Activated T-cell treated with anti-CD3 and anti-CD28 coated beads for 1 hour (primary cell): ENCODE measurements around the gene ZNF503.

Experiments used
- DNase-seq: peaks from one replicate; pipeline ENCODE4 v3.0.0-alpha.2; 2020; ENCODE audit warnings: low read depth

The ZNF503 gene

GRCh38 chr10:75406462-75407223 is 5.1 kb upstream of the ZNF503 start:
- no peak for DNase-seq

DNA sequence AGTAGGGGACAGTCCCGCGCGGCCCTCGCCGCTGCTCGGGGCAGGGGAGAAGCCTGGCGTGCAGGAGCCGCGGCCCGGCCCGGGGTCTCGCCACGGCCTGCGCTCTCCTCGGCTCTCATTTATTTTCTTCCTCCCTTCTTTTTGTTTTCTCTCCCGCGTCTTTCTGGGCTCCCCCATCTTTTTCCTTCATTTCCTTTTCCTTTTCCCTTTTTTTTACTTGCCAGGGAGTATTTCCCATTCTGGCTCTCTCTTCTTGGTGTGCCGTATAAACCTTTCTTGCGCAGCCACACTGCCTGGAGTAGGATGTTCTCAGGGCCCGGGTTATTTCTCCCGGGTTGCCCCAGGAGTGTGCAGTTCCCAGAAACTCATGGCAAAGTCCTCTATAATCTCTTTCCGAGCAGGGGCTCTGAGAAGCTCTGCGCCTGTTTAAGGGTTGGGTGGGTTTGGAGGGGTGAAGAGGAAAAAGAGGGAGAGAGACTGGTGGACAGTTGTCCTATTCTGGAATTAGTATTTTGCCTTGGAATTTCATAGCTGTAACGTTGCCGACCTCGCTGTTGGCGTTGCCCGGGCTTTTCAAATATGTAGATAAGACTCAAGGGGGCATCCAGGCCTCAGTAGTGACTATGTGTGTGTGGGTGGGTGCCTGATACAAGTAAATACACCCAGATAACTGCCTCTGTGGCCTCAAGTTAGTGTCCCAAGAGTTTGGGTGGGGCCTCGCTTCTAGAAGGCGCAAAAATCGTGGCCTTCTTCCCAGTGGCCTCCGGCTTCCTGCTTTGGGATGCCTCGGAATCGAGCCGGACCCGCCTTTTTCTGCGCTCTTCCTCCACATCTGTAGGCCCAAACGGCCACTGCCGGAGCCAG is 4.3 kb upstream of the ZNF503 start:
- no peak for DNase-seq

- no peak for DNase-seq
These were observed 3.4 kb upstream of the ZNF503 start for GRCh38 chr10:75404815-75405597.

- no peak for DNase-seq
These were observed 2.6 kb upstream of the ZNF503 start for GRCh38 chr10:75403939-75404814.

DNA sequence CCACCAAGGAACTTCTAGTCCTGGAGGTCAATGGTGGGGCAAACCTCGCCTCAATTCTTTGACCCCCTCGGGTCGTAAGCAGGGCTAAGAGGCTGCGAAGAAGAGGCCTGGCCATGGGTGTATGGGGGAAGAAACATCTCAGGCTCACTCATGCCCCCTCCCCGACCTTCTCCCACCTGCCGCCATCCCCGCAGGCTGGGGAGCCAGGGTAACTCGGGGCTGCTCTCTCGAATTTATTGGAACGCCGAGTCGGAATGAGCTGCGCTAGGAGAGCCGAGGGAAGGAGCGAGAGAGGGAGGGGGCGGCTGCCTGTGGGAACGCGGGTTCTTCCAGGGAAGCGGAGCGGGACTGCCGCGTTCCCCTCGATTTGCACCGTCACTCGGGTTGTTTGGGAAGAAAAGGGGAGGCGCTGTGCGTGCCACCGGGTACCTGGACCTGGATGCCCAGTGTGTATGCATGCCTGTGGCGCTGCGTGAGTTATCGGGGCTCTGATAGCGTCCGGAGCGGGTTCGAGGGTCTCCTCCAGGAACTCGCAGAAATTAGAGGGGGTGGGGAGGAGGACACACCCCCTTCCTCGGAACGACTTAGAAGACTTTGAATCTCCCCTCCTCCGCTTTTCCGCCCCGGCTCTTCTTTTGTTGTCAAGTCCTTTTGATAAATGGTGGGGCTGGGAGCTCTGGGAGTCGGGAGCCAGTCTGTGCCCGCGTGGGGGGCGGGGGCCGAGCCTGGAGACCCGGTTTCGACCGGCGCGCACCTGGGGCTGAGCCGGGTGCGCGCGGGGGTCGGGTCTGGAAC is 1.8 kb upstream of the ZNF503 start:
- DNase-seq: no peak

- DNase-seq: no peak
These were observed 1.1 kb upstream of the ZNF503 start for GRCh38 chr10:75402486-75403143.

GRCh38 chr10:75400771-75401568 is 594 bp downstream of the ZNF503 start:
- no peak for DNase-seq

- no peak for DNase-seq
These were observed 1.3 kb downstream of the ZNF503 start for GRCh38 chr10:75400163-75400770.

DNA sequence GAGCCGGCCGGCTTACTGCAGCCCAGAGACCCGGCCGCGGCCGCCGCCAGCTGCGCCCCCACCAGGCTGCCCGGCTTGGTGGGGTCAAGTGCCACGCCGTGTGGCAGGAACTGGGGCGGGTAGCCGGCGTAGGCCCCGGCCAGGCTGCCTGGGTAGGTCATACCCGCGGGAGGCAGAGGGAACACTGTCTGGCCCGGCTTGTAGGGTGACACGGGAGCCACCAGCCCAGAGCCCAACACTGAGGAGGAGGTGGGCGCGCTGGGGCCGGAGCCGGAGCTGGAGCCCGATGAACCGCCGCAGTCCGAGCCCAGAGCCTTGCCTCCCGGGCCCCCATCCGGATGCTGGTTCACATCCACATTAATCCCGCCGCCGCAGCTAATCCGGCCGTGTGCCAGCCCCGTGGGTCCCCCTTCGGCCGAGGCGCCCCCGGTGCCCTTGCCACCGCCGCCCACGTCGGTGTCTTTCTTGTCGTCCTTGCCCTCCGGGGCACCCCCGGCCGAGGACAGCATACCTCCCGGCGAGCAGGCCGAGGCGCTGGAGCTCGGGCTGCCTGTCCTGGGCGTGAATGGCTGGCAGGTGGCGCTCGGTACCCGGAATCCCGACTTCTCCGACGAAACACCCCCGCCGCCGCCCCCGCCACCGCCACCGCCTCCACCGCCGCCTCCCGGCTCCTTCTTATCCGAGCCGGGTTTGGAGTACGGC is 2.0 kb downstream of the ZNF503 start:
- peak; percentile 24 for DNase-seq

DNA sequence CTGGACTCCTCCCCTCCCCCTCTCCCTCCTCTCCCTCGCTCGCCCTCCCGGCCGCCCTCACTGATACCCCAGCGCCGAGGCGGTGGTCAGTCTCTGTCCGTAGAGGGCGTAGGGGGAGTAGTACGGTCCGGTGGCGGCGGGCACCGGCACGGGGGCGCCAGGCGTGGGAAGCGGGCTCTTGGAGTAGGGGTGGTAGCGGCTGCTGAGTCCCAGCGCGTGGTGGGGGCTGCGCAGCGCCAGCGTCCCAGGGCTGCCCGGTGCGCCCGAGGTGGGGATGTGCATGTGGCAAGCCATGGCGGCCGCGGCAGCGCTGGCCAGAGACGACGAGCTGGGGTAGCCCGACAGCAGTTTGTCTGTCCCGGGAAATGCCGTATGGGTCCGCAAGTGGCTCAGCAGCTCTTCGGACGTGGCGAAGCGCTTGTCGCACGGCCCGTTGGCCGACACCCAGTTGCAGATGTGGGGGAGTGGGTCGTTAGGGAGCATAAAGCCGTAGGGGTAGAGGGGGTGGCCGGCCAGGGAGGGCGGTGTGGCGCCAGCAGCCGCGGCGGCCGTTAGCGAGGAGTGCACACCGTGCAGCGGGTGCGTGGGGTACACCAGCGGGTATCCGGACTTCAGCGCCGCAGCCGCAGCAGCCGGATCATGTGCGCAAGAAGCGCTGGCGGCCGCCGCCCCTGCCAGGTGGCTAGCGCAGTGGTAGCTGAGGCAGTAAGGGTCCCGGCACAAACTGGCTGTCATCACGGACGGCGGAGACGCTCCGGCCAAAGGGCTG is 2.7 kb downstream of the ZNF503 start:
- no peak for DNase-seq

DNA sequence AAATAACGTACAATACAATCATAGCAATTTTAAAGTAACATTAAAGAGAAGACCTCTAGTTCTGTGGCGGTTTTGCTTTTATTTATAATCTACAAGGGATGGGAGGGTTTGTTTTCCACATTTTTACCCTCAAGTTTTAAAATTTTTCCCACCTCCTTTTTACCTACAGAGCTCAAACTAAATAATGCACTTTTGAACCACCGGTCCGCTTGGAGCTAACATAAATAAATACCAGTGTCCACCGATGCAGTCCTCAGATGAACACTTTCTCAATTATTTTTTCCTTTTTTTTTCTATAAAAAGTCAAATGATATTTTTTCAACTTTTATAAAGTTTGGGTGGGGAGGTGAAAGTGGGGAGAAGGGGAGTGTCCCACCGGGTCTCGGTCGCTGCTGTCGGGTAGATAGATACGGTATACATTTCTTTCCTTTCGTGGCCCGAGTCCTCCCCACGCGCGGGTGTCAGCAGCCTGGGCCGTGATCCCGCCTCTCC is 3.3 kb downstream of the ZNF503 start:
- no peak for DNase-seq

GRCh38 chr10:75397496-75398199 is 3.9 kb downstream of the ZNF503 start:
- DNase-seq: no peak

DNA sequence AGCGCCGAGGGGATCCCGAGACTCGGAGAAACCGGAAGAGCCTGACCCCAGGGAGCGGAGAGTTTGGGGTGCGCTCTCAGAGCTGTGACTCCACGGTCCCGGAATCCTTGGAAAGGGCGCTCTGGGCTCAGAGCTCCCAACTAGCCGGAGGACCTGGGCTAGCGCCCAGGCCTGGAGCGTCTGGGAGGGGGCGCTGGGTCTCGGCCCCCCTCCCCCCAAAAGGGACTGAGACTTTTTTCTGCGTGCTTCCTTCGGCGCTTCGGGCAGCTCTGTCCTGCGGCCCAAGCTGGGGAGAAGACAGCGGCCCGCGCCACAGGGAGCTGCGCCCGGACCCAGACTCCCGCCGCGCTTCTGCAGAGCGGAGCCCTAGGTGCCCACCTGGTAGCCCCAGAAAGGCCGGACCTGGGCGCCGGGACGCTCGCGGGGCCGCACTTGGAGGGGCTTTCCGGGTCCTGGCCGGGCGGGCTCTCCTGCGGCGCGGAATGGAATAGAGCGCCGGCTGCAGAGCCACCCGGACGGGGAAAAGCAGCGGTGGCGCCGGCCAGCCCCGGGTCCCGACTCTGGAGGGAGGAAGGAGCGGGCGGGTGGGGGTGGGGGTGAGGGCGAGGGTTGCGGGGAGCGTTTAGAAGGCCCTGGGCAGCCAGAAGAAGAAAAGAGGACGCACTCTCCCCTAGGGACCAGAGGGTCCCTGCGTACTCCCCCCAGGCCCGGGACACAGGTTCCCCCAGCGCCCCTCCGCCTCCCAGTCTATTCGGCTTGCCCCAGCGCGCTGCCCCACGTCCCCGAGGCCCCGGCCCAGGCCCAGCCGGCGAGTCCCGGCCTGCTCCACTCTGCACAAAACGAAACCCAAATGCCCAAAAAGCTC is 4.7 kb downstream of the ZNF503 start:
- DNase-seq: no peak

GRCh38 chr10:75395932-75396630 is 5.5 kb downstream of the ZNF503 start:
- DNase-seq: no peak
